Ramos (cell line): ENCODE data around the gene YPEL4.
"Not testable (repeated sequence)": the region's sequence is repeated elsewhere in the genome, so short reads cannot be mapped to it uniquely, and the experiment has no call there.

Source experiments
- in situ Hi-C: fragments of 300-500 bp; cut with MboI; formaldehyde crosslinking; loops from one replicate; pipeline ENCODE4 v1.14.3; 2022; ENCODE audit warnings: low sequenced_read_pairs; ENCODE audit not compliant: unreplicated experiment

Gene YPEL4

DNA sequence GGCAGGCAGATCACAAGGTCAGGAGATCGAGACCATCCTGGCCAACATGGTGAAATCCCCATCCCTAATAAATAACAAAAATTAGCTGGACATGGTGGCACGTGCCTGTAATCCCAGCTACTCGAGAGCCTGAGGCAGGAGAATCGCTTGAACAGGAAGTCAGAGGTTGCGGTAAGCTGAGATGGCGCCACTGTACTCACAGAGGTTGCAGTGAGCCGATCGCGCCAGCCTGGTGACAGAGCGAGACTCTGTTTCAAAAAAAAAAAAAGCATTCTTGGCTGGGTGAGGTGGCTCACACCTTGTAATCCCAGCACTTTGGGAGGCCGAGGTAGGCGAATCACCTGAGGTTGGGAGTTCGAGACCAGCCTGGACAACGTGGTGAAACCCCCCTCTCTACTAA is 2.5 kb upstream of the YPEL4 start:
- in situ Hi-C loops: not testable (repeated sequence)

DNA sequence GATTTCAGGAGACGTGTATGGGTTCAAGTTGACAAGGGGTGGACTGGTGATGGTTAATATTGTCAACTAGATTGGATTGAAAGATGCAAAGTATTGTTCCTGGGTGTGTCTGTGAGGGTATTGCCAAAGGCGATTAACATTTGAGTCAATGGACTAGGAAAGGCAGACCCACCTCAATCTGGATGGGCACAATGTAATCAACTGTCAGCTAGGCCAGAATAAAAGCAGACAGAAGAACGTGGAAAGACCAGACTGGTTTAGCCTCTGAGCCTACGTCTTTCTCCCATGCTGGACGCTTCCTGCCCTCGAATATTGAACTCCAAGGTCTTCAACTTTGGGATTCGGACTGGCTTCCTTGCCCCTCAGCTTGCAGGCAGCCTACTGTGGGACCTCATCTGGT is 1.7 kb upstream of the YPEL4 start:
- in situ Hi-C loops: no loop called here

GRCh38 chr11:57650739-57651090 is 1.0 kb upstream of the YPEL4 start:
- in situ Hi-C loops: no loop called here

GRCh38 chr11:57648801-57649735 is 644 bp downstream of the YPEL4 start:
- in situ Hi-C loops: no loop called here

- in situ Hi-C loops: no loop called here
These were observed 1.5 kb downstream of the YPEL4 start for GRCh38 chr11:57647960-57648800.

- in situ Hi-C loops: no loop called here
These were observed 2.3 kb downstream of the YPEL4 start for GRCh38 chr11:57647372-57647771.

DNA sequence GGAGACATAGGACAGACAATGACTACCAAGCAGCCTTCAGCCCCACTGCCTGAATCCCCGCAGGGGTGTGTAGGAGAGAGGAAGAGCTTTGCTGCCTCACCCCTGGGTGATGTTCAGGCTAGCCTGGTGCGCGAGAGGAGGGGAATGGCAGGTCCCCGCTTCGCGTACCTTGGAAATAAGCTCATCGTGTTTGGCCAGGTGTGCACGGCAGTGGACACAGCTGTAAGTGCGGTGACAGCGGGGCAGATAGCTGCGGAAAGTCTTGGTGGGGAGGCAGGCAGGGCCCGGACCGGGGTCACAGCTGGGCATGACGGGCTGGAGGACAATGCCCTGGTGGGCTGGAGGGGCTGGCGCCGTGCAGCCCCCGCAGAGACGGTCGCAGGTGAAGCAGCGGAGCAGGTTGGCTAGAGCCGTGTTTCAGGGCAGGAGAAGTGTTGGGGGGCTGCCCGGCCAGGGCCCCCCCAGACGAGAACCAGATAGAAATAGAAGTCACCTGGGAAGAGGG is 2.9 kb downstream of the YPEL4 start:
- in situ Hi-C loops: no loop called here

DNA sequence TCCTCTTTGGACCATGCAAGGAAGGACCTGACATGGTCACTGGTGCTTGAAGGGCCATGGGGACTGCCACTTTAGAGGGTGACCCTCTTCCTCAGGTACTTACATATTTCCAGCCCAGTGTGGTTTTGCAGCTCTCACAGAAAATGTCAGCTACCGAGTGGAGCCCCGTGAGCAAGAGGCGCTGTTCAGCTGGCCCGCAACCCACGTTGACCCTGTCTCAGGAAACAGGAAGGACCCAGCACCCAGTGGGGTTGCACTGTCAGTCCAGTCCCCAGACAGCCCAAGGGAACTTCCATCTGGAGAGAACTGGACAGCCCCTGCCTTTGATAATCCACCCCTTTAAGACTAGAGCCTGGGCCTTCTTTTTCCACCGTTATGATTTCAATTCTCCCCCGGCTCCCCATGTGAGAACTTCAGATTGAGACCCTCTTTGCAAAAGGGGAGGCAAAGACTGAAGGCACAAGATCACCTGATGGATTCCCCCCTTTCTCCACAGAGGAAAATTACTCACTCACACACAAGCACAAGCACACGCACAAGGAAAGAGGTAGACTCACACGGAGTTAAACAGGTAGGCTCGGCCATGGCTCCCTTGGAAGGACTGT is 3.4 kb downstream of the YPEL4 start:
- in situ Hi-C loops: no loop called here

DNA sequence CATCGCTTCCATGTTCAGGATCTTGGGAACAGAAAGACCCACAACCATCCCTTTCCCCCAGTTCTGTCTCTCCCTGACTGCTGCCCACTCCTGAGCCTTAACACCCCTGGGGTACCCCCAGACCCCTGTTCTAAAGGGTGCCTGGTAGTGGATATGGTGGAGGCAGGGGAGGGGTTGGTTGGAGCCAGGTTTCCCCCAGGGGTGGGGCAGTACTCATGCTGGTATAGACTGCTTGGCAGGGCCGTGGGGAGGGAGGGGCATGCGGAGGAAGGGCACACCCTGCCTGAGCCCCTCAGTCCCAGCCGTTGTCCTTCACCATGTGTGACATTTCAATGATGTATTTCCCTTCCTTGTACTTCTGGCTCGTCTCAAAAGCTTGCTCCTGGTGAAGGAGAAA is 4.0 kb downstream of the YPEL4 start:
- in situ Hi-C loops: no loop called here

DNA sequence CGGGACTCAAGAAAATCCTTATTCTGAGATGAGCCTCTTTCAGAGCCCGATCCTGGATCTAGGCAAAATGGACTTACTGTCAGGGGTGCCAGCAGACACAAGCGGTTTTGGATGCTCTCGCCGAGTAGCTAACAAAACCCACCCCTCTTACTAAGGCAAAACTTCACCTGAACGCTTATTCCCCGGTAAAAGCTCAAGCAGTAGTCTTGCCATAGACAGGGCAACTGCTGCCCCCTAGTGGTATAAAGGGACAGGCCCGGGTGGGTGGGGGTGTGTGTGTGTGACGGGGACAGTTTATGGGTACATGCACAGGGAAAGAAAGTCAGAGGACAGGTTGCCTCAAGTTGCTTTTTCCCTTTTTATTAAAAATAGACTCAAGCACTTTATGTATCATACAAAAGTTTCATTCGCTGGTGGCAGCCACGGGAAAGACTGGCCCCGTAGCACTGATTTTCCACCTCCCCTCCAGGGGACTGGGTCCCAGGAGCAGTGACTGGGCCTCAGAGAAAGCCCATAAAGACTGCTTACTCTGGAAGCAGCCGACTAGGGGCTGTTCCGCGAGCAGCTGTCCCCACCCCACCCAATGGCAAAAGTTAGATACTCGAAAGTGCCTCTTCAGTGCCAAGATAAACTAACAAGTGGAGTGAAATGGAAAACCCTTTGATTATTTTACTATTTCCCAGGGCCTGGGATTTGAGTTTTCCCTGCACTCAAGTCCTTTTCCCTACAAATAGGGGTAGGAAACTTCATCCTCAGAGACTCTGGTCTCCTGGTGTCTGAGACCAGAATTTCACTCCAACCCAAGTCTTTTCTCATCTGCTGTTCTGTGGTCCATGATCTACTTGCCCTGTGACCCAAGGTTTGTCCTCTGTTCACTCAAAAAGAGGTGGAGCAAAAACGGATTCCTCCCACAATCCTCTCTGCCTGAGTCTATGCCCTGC is 4.7 kb downstream of the YPEL4 start:
- in situ Hi-C loops: loop anchor here (5.0 kb wide), 3 partner anchors 73 to 298 kb away; no protein-coding TSS in a partner anchor

GRCh38 chr11:57643802-57644201 is 5.9 kb downstream of the YPEL4 start:
- in situ Hi-C loops: loop anchor here (5.0 kb wide), 3 partner anchors 72 to 297 kb away; no protein-coding TSS in a partner anchor

DNA sequence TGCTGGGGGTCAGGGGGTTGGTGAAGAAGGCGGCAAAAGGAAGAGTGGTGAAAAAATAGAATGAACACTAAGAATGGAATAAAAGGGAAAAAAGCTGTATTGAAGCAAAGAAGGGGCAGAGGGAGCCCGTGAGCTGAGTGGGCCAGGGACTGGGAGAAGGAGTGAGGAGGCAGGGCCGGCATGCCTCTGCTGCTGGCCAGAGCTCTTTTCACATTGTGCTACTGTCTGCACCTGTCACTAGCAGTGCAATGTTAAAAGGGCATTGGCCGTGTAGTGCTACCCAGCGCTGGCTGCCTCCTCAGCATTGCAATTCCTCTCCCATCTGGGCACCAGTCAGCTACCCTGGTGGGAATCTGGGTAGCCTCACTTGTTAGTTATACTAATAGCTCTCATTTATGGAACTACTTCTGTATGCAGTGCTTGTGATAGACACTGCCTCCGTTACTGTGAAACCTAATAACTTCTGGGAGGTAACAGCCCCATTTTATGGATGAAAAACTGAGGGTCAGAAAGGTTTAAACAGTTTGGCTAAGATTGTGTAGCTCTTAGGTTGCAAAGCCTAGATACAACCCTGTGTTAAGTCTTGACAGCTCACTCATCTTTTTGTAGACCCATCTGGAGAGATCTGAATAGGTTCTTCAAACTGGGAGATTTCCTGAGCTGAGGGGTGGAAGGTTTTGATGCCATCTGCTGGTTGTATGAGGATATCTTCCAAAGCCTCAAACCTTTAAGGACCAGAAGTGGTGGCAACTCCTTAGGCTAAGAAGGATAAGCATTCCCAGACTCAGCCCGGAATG is 8.5 kb downstream of the YPEL4 start:
- in situ Hi-C loops: loop anchor here (5.0 kb wide), 3 partner anchors 69 to 294 kb away; no protein-coding TSS in a partner anchor

- in situ Hi-C loops: loop anchor here (5.0 kb wide), 3 partner anchors 68 to 293 kb away; no protein-coding TSS in a partner anchor
These were observed 9.5 kb downstream of the YPEL4 start for GRCh38 chr11:57640068-57640800.

DNA sequence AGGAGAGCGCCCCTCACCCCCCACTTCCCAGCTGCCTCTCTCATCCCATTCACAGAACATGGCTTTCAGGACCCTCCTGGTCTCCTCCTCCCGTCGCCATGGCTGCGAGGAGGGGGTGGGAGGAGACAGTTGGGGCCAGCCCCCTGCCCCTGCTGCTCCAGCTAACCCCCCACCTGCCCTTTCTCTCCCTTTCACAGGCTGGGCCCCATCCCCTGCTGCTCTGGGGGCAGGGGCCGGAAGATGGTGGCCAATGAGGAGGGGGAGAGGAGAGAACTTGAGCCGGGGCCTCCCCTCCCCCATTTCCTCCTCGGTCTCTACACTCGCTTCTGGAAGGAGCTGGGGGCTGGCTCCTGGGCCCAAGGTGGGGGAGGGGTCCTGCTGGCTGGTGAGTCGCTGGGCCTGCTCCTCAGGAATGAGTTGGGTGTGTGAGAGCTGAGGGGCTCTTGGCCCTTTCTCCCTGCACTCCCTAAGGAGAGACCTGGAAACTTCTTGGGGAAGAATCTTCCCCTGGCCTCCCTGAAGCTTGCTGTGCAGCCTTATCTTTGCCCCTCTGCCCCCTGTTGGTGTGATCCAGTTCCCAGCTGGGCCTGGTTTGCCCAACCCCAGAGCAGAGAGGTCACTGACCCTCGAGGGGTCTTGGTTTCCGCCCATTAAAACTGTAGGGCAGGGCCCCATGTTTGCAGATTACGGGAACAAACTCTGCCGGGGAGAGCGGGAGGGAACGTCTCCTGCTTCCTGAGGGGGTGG is 10.2 kb downstream of the YPEL4 start:
- in situ Hi-C loops: loop anchor here (5.0 kb wide), 3 partner anchors 67 to 292 kb away; no protein-coding TSS in a partner anchor

- in situ Hi-C loops: no loop called here
These were observed 10.8 kb downstream of the YPEL4 start for GRCh38 chr11:57638811-57639320.

DNA sequence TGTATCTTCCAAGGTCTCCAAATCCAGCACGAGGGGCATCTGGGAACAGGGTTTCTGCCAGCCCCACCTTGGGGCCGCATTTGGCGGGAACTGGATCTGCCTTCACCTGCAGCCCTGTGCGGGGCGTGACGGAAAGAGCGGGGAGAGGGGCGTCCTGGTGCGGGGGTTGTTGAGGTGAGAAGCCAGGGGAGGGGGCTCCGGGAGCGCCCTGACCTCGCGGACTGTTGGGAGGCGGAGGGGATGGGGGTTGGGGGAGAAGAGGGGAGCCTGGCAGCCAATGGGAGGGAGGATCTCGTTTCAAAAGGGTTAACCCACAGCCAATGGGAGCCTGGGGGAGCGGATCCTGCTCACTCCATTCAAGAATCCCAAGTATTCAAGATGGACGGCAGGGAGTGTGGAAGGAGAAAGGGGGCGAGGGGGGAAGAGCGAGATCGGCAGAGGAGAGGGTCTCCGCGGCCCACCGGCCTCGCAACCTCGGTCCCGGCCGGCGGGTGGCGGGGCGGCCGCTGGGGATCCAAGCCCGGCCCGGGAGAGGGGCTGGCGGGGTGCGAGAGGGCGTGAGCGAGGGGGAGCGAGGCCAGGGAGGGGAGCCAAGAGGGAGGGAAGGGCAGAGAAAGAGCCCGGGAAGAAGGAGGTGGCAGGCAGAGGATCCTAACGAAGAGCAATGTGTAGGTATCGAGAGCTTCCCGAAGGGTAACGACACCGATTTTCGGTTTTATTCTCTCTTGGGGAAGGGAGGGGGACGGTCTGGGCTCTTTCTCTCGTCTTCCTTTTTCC is 11.5 kb downstream of the YPEL4 start:
- in situ Hi-C loops: no loop called here
